HS-27A (cell line): ENCODE results near the gene PARD3B.
"Not testable (repeated sequence)": the region's sequence is repeated elsewhere in the genome, so short reads cannot be mapped to it uniquely, and the experiment has no call there.

Experiments used
- DNase-seq: peaks from one replicate; pipeline ENCODE4 v3.0.0-alpha.2; 2012; ENCODE audit warnings: low read depth, missing footprints

Gene PARD3B

GRCh38 chr2:204542982-204543608 is 2.2 kb upstream of the PARD3B start:
- DNase-seq = no peak

DNA sequence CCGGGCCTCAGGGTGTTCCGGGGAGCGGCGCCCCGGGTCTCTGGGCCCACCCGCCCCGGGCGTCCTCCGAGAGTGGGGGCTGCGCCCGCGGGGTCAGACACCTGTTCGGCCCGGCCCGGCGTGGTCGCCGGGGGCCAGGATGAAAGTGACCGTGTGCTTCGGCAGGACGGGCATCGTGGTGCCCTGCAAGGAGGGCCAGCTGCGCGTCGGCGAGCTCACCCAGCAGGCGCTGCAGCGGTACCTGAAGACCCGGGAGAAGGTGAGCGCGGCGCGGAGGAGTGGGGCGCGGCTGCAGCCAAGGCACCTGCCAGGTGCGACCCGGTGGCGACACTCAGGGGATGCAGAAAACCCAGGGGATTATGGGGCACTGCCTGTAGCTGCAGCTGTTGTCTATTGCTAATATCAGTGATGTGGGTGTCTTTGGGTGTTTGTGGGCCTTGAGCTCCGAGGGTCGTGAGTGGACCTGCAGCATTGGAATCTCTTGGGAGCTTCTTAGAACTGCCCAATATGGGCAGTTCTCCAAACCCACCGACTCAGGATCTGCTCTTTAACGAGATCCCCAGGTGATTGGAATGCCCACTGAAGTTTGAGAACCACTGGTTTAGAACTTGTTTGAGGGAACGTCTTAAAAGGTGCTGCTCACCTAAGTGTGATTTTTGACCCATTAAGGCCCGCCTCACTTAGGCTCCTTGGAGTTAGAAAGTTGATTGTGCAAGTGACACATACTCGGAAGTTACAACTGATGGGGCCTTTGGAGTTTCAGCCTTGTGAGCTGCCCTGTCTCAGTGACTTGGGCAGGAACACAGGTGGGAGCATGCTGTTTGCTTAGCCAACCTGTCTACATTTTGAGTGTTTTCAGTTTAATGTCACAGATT is 823 bp downstream of the PARD3B start:
- DNase-seq = no peak

- no peak for DNase-seq
Observed at GRCh38 chr2:204550751-204551511, 5.7 kb downstream of the PARD3B start.

GRCh38 chr2:204551512-204551863 is 6.2 kb downstream of the PARD3B start:
- no peak for DNase-seq

DNA sequence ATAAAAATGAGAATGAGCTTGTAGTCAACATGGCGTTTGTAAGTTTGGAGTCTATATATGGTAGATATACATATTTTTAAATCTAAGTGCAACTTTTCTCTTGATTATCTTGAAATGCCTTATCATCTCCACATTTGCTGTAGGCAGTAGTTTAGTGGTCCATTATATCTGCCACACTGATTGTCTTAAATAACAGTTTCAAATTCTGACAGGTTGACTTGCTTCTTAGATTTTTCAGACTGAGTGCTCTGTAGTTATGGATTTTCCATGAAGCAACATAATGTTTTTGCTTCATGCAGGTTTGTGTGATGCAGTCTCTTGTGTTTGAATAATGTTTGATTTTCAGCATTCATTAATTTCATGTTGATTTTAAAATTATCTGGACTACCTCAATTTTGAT is 12.3 kb downstream of the PARD3B start:
- no peak for DNase-seq

DNA sequence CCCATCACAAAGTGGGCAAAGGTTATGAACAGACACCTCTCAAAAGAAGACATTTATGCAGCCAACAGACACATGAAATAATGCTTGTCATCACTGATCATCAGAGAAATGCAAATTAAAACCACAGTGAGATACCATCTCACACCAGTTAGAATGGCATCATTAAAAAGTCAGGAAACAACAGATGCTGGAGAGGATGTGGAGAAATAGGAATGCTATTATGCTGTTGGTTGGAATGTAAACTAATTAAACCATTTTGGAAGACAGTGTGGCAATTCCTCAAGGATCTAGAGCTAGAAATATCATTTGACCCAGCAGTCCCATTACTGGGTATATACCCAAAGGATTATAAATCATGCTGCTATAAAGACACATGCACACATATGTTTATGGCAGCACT is 14.1 kb downstream of the PARD3B start:
- not testable (repeated sequence) for DNase-seq

DNA sequence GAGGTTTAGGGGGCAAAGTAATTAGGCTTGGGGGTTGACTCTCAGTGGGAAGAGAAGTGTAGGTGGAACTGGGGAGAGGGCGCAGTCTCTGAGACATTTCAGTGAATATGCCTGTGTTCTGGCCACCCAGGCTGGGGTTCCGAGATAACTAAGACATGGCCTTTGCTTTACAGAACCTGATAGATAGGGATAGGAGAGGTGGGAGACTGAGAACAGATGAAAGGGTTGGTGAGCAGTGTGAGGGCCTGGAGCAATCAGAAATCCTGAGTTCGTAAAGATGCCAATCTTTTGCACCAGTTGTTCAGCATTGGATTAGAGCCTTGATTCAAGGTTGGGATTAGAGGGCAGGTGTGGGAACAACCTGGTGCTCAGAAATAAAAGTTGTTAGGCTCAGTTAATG is 15.6 kb downstream of the PARD3B start:
- no peak for DNase-seq

DNA sequence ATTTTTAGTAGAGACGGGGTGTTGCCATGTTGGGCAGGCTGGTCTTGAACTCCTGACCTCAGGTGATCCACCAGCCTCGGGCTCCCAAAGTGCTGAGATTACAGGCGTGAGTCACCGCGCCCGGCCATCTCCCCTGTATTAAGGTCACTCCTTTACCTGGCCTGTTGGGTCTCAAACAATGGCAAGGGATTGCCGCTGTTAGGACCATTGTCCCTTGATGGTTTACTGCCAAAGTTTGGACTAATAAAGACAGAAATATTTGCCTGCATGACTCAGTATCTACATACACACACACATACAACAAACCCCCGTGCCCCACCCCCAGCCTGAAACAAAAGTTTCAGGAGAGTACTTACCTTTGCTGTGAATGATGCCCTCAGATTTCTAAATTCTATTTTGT is 16.5 kb downstream of the PARD3B start:
- no peak for DNase-seq

- no peak for DNase-seq
Observed at GRCh38 chr2:204566439-204566838, 21.2 kb downstream of the PARD3B start.

DNA sequence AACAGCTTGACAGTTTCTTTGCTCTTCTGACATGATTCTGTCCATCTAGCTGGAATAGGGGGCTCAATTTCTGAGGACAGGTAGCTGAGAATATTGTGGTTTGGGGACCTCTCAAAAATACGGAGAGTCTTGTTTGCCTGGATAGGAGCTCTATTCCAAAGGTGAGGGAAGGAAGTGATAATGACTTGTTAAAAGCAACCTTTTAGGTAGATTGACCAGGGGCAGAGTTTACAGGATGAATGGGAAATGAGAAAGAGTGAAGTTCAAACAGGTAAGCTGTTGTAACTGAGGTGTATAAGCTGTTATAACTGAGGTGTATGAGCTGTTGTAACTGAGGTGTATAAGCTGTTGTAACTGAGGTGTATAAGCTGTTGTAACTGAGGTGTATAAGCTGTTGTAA is 25.1 kb downstream of the PARD3B start:
- DNase-seq = no peak

DNA sequence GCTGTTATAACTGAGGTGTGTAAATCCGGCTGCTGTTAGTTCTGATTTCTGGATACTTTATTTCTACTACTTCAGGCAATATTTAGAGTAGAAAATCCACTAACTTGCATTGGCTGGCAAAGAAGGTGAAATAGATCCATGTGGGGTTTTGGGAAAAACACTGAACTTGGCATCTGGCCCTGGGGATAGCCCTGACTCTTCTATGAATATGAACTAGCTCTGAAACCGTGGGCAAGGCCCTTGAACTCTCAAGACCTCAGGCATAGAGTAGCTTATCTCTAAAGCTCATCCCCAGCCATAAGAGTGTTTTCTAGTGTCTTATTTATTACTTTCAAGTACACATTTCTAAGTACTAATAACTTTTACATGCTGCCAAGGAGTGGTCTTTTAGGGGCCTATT is 25.8 kb downstream of the PARD3B start:
- no peak for DNase-seq

GRCh38 chr2:204571911-204572310 is 26.6 kb downstream of the PARD3B start:
- DNase-seq = no peak

GRCh38 chr2:204573221-204573620 is 27.9 kb downstream of the PARD3B start:
- no peak for DNase-seq

DNA sequence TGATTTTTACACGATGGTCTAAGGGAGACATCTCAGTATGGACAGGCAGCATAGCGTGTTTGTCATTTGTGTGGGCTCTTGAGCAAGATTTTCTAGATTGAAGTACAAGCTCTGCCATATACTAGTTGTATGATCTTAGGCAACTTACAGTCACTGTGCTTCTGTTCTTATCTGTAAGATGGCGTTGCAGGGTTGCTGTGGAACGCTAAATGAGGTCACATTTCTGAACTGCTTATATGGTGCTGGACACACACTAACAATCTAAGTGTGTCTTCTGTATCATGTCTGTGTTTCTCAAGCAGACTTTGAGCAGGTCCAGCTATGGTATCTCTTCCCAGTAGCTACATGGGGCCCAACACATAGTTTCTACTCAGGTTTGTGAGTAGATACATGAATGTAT is 29.2 kb downstream of the PARD3B start:
- DNase-seq = no peak

- DNase-seq = no peak
Observed at GRCh38 chr2:204575463-204575862, 30.2 kb downstream of the PARD3B start.

DNA sequence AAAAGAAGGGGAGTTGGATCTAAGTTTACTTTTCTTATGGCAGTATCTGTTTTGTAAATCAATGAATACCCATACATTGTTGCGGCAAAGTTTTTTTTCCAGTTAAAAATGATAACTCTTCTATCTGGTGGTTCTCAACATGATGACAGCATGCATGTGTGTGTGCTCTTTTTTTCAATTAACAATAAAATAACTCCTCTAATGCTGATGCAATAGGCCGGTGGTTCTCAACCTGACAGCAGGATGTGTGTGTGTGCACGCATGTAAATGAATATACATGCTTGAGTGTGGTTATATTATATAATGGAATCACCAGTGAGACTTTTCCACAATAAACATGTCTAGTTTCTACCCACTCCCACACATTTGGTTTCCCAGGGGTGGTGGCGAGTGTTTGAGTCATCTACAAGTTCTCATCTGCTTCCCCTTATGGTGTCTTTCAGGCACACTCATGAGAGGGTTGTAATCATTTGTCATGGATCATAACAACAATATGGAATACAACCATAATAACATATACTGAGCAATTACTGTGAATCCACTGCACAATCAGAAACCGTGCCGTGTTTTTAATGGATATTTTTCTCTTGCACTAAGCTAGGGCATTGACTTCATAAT is 31.2 kb downstream of the PARD3B start:
- DNase-seq = no peak

DNA sequence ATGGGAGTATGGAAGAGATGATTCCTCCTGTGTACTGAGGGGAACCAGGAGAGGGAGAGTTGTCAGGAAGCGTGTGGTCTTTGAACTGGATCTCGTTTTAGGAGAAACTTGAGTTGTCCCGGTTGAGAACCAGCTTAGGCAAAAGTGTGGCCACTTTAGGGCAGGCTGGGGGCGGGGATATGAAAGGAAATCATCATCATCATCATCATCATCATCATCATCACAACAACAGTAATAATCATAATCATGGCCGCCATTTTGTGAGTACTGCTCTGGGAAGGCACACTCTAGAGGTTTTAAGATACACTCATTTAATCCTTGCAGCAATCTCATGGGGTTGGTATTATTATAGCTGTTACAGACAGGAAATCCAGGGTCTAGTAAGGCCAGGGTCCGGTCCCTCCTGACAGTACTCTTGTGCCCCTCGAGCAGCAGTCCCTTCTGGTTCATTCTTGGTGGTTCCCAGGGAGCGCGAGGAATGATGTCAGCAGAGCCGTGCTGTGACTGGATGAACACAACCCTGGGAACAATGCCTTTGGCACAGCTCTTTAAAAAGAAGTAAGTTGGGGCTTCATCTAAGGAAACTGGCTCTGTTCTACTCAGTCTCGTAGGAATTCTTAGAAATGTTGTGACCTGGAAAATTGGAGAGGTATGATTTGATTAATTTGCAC is 33.8 kb downstream of the PARD3B start:
- no peak for DNase-seq

GRCh38 chr2:204581946-204582345 is 36.7 kb downstream of the PARD3B start:
- DNase-seq = no peak

GRCh38 chr2:204583773-204584172 is 38.5 kb downstream of the PARD3B start:
- DNase-seq = no peak

DNA sequence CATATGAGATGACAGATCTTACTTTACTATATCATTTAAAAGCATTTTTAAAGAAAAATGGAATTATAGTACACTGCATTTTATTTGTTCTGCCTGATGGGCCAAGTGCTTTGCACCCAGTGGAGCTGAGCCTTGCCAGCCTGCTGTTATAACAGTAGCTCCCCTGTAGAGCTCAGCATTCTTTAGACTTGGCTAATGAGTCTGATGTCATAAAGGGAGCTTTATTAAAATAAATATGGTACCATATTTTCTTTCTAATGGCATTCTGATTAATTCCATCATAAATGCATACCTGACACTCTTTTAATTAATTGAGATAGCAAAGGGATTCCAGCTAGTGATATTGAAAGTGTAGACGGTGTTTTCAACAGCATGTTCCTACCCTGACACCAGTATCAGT is 40.7 kb downstream of the PARD3B start:
- DNase-seq = no peak

- no peak for DNase-seq
Observed at GRCh38 chr2:204586444-204587180, 41.3 kb downstream of the PARD3B start.
